Activated gamma-delta T cell treated with Interleukin-2 at 50 U/mL for 16 hours (primary cell): ENCODE measurements around the gene SPECC1L.

Experiments used
- DNase-seq: peaks from one replicate; pipeline ENCODE4 v3.0.0-alpha.2; 2020

Gene SPECC1L

DNA sequence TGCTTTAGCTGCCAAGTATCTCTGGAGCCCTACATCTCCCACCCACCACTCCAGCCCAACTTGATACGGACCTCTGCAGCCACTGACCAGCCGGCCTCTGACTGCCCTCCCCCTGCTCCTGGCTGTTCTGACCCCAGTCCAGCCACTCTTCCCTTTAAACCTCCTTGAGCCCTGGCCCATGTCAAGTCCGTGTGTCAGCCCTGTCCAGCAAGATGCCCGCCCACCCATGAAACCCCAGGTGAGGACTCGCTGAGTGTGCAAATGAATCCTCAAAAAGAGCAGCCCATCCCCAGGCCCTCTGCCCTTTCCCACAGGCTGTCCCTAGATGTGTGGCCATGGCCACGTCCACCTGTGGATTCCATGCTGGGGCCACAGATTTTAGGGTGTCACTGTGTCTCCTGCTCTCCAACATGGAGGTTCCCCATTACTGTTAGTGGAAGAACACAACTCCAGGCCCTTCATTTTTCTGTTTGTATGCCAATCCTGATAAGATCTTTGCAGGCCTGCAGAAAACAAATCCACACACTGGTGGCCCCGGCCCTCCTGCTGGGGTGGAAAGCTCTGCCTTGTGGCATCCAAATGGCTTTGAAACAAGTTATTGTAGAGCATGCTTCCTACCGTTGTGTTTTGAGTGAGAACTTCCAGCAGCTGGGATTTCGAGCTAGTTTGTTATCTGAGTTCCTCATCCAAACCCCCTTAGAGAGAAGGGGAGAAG is 134.1 kb downstream of the SPECC1L start:
- DNase-seq, result no peak

DNA sequence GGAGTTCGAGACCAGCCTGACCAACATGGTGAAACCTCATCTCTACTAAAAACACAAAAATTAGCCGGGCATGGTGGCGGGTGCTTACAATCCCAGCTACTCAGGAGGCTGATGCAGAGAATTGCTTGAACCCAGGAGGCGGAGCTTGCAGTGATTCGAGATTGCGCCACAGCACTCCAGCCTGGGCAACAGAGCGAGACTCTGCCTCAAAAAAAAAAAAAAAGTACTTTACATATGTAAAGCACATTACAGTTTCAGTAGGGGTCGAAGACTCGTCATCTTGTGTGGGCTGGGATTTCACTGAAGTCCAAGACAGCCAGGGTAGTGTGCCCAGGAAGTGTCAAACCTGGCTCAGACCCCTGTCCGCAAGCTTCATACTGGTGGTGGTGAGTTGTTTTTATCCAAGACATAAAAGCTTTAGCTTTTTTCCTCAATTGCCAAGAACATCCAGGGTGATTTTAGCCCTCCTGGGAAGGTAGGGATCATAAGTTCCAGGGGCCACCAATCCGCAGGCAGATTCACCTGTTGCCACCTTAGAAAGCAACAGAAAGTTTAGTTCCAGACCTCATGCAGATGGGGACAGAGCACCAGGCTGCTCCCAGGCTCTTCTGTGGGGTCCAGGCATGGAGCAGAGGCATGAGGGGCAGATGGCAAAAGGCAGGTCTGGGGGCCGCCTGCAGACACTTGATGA is 135.1 kb downstream of the SPECC1L start:
- DNase-seq, result no peak

DNA sequence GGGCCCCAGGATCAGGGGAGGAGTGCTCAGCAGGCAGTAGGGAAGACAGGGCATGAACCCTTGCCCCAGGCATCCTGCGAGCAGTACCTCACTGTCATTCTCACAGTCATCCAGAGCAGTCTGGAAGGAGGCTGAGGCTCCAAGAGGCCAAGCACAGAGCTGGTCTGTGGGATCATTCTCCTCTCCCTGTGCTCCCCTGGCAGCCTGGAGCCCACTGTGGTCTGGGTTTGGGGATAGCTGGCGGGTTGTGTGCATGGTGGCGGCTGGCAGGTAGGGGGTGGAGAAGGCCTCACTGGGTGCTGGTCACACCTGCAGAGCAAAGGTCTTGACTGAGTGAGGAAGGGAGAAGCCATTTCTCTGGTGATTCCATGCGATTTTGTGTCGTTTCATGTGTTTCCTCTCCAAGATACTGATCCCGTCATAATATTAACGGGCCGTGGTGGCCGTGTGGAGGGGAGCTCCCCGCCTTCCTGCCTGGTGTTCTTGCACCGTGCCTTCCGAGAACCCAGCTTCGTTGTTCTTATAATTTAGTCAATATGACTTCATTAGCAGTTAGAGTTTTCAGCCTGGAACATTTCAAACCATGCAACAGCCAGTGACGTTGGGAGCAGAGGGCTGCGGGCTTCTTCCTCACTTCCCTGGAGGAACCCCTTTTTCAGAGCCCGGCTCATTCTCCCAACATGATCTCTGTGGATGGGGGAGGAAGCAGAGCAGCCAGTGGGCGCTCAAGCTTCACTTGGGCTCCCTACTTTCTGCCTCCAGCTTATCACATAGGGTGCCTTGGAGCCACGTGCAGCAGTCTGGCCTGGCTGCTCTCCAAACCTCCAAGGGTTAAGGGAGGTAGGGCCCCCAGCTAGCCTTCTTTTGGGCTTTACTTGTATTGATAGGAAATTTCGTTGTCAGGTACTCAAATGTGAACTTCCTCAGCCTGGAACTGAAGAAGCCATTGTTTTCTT is 136.0 kb downstream of the SPECC1L start:
- no peak for DNase-seq

DNA sequence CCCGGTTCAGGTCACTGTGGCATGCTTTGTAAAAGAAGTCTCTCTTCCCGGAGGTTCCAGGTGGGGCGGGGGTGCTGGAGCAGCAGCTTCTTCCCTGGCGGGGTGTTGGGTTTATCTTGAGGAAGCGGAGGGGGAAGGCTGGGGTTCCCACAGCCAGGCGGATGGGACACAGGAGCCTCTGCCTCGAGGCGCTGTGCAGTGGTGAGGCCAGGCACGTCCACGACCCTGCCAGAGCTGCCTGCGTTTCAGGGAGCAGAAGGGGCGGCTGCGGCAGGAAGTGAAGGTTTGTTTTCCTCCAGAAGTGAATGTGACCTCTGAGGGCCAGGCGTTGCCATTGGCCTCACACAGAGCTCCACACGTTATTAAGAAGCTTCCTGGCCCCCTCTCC is 136.6 kb downstream of the SPECC1L start:
- DNase-seq, result no peak

DNA sequence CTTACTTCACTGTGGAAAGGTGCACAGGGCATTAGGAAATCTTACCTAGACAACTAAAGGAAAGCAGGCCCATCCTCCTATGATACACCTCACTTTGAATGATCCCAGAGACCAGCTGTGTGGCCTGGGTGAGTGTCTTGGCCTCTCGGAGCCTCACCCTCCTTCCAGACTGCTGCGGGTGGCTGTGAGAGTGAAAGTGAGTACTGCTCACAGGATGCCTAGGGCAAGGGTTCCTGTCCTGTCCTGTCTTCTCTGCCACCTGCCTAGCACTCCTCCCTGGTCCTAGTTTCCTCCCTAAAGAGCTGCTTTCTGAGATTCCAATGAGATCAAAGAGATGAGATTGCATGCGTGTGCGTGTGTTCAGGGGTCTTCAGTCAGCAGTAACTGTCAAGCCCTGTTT is 137.3 kb downstream of the SPECC1L start:
- no peak for DNase-seq

DNA sequence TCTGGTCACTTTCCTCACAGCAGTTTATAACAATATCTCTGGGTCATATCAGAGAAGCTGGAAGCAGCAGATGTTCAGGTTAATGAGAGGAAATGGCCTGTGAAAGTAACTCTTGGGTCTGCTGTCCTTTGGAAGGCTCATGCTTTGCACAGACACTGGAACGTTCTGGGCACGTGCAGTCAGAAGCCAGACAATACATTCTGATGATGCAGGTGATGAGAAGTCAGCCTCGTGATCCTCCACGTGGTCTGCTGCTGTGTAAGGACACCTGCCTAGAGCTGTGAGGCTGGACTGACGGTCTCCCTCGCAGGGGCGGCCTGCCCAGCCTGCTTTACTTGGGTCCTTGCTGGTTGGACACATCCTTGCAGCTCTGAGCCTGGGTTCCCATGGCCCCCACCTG is 138.0 kb downstream of the SPECC1L start:
- DNase-seq, result no peak

DNA sequence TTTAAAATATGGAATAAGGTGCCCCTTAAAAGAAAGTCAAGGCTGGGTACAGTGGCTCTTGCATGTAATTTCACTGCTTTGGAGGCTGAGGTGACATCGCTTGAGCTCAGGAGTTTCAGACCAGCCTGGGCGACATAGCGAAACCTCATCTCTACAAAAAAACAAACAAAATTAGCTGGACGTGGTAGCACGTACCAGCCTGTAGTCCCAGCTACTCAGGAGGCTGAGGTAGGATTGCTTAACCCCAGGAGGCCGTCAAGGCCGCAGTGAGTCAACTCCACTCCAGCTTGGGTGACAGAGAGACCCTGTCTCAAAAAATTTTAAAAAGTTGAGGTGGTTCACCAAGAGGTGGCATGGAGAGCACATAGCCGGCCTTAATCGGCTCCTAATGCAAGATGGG is 139.1 kb downstream of the SPECC1L start:
- no peak for DNase-seq

DNA sequence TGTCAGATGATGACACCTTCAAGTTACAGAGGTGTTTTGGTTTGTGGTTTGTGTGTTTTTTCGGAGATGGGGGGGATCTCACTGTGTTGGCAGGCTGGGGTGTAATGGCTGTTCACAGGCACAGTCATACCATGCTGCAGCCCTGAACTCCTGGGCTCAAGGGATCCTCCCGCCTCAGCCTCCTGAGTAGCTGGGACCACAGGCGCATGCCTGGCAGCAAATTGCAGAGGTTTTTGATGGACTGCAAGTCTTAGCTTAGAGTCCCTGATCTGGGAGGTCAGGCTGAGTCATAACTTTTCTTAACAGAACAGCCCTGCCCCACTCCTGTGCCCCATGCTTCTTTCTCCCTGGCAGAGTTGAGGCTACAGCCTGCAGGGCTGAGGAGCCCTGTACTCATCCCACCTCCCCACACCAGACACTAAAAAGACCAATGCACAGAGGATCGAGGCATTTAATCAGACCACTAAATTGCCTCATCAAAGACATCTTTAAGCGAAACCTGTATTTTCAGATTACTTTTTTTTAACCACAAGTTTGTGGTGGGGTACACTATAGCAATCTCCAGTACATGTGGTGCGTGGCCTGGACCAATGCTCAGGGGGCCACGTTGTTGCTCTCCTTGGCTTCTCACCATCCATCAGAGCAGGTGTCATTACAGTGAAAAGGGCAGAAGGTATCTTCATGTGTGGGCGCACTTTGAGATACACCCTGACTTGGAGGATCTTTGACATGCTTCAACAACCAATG is 139.7 kb downstream of the SPECC1L start:
- peak; percentile 36 for DNase-seq

DNA sequence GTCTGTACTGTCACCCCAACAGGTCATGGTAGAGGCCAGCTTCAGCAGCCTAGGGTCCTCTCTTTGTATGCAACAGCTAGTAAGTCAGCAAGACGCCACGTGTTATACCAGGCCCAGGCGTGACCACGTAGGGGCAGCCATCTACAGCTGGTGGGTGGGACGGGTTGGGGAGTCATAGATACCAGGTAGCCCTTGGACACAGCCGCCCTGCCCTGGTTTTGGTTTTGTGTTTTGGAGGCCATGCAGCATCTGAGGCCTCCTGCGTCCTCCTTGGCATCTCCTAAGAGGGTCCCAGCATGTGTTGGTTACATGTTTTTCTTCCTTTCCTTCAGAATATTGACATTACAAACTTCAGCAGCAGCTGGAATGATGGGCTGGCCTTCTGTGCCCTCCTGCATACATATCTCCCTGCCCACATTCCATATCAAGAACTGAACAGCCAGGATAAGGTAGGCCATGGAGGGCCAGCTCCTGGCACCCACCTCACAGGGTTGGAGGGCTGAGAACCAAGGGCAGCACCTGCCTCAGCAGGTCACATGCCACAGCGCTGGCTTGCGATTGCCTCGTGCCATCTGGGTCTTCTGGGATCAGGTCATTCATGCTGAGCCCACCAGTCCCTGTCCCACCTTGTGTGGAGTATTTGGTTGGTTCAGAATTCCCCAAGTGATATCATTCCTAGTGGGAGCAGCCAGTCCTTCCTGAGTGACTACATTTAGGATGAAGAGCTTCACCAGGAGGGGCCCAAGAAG is 140.8 kb downstream of the SPECC1L start:
- no peak for DNase-seq

DNA sequence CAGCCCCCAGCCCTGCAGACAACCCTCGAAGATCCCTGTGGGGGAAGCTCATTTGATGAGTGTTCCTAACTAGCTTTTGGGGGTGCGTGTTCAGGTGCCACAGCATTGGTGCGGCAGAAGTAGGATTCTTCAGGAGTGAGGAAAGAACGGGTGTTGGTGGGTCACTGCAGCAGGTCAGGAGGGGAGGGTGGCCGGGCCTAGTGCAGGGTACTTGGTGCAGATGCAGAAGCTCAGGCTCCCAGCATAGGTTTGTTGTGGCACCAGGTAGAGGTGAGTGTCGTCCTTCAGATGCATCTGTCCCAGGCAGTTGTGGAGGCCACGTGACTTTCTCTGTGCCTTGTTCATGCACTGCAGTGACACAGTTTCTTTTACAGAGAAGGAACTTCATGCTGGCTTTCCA is 141.6 kb downstream of the SPECC1L start:
- no peak for DNase-seq

DNA sequence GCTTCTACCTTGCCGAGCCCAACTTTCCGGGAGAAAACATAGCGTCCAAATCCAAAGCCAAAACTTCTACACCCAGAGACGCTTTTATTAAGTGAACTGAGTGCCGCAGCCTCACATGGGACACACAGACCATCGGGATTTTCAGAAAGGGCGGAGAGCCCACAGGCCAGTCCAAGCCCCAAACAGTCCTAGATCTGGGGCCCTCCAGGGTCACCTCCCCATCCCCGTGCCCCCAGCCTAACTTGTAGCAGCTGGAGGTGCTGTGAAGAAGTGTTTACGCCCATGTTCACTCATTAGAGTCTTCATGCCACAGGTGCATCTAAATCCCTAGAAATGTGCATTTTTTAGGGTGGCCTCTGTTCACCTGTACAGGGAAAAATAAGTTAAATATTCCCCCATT is 142.6 kb downstream of the SPECC1L start:
- no peak for DNase-seq

DNA sequence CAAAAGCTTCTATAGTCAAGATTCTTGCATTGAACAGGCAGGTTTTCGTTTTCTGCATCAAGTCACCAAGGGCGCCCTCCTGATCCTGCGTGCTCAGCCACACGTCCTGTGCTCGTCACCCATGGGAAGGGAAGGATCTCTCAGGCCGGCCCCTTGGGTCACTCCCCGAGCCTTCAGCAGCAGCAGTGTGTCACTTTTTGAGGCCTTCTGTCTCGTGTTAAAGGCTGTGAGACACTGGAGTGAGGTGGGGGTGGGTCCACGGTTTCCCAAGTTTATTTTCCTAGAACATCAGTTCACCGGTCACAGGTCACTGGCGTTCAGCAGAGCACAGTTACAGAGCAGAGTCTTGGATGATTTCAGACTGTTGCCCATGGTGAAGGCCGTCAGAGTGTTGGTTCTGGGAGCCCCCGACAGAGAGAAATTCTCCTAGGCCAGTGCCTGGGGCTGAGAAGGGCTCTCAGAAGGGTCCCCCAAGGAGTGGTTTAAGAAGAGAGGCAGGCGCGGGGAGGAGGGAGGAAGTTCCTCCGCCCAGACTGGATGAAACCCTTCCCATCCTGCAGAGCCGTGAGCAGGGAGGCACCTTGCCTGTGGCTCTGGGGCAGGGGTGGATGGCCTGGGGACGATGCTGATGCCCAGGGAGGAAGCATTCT is 143.2 kb downstream of the SPECC1L start:
- DNase-seq, result no peak

DNA sequence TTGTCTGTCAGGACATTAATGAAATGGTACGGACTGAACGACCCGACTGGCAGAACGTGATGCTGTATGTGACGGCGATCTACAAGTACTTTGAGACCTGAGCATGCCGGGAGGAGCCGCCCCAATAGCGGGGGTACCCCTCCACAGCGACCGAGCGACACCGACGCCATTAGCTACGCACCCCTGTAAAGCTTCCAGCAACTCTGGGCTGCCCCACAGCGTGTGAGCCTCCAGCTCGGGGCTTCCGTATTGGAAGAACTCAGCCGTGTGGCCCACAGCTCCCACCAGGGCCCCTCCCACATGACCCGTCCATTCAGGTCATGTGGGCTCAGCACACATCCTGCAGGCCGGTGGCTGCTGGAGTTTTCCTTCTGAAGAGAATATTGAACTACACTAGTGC is 143.9 kb downstream of the SPECC1L start:
- no peak for DNase-seq

DNA sequence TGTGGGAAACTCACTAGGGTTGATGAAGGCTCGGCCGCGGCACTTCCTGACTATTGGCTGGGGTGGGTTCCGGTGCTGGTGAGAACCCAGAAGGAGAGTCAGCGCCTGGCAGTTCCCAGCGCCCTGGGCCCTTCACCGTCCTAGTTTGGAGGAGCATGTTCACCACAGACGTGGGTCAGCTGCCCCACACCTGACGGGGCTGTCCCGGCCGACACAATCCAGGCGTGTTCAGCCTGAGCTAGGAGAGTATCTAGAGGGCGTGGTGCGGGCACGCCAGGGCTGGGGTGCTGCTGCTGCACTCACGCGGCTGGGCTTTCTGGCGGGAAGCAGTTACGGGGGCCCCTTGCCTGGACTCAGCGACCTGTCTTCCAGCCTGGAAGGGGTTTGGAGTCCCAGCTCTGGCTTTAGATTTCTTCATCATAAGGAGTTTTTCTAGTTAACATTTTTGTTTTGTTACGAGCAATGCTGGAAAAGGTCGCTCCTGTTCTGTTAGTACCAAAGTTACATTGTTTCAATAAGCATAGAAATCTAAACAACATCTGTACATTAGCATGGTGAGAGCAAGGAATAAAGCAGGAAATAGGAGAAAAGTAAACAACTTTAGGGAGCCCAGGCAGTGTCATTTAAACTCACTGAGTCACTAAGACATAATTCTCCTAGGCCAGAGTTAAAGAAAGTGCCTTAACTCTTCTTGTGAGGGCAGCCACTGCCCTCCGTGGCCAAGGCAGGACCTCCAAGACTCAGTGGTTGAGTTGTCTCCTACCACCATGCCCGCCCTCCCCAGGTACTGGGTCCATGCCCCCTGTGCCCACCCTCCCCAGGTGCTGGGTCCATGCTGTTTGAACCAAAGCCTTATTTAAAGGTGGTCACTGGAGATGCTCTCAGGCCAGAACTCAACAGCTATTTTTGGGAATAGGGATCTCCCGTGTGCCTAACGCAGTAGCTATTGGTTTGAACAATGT is 144.6 kb downstream of the SPECC1L start:
- DNase-seq, result no peak

DNA sequence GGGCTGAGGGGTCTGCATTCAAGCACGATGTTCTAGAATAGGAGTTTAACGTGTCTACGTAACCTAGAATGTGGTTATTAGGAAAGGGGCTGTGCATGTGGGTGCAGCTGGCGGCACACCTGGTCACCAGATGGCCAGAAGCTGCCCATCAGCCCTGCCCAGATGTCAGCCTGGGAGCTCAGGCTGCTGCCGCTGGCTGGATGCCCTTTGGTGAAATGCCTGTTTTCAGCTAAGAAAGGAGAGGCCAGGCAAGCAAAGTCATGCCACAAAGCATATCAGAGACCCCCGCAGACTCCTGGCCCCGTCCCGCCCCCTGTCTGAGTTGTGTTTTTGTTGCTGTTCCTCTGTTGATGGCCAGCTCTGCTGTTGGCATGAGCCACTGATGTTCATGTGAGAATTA is 145.5 kb downstream of the SPECC1L start:
- DNase-seq, result no peak

DNA sequence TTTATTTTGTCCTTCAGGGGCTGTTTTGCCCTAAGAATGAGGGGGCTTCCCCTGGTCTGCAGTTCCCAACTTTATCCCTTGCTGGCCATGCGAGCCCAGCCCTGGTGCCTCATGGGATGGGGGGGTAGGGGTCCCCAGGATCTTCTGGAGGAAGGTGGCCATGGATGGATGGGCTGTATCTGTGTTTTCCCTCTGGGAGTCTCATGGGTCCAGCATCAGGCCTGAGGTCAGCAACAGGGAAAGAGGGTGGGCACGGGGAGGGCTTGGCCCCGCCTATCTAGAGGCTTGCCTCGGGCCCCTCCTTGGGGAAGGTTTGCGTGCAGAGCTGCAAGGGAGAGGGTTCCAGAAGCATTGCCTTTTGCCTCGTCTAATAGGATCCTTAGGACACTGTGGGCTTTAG is 146.0 kb downstream of the SPECC1L start:
- no peak for DNase-seq

DNA sequence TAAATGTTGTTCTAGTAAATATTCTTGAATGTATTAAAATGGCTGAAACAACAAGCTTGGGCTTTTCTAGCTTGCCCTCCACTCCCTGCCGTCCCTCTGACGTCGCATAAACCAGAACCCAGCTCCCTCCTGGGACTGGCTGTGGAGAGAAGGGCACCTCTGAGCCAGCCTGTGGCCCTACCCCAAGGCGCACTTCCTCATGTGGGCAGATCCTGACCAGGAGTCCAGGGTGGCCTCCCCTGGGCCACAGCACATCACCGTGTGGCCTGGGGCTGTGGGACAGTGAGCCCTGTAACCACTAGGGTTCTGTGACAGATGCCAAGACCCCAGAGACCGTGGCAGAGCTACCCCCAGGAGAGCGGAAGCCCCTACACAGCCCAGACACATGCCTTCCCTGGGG is 146.6 kb downstream of the SPECC1L start:
- no peak for DNase-seq

DNA sequence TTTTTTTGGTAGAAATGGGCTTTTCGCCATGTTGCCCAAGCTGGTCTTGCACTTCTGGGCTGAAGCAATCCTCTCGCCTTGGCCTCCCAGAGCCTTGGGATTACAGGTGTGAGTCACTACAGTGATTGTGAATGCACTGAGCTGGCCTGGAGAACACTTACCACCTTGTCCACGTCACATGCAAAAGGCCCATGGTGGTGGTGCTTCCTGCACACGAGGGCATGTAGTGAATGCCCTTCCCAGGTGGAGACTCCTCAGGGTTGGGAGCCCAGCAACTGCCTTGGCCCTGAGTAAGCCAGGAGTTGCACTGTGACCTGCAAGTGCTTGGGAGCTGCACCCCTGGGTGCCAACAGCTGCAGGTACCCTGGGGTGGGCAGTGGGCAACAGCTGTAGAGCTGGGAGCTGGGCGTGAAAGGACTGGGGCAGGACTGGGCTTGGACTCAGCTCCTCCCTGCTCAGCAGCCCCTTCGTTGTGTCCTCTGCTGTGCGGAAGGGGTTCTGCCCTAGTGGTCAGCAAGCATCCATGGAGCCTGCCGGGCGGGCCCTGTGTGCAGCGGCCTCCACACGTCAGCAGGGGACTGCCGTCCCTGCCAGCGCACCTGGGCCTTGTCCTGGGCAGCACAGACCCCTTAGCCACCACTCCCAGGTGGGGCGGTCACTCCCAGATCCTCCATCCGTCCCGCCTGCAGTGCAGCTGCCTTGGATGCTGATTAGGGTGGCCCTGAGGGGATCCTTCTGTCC is 147.4 kb downstream of the SPECC1L start:
- DNase-seq, result no peak

DNA sequence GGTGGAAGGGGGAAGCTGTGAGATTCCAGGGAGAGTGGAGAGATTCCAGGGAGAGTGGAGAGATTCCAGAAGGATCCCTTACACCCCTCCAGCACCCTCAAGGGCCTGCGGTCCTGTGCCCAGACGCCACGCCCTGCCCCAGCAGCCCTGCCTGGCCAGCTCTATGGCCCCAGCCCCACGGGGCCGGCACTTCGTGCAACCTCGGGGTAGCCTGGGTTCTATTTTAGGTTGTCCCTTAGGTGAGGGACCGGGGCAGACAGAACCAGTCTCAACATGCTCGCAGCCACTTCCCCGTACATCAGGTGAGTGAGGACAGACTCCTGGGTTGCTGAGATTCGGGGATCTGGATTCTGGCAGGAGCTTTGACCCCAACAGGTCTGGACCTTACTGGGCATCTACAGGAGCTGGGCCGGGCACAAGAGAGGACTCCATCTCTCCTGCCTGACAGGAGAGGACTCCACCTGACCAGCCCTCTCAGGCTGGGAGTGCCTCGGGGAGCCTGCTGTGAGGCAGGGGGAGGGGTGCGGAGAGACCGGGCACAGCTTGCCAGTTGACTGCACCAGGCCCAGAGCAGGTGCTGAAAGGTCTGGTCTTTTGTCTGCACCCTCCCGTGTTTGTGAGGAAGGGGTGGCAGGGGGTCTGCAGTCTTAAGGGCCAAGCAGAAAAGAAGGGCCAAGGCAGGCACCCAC is 148.3 kb downstream of the SPECC1L start:
- DNase-seq, result no peak
